ENCODE data around the gene AFAP1.

Gene AFAP1

GRCh38 chr4:7733801-7734650, 205.6 kb downstream of the AFAP1 start:
- DNase-seq, result no peak

DNA sequence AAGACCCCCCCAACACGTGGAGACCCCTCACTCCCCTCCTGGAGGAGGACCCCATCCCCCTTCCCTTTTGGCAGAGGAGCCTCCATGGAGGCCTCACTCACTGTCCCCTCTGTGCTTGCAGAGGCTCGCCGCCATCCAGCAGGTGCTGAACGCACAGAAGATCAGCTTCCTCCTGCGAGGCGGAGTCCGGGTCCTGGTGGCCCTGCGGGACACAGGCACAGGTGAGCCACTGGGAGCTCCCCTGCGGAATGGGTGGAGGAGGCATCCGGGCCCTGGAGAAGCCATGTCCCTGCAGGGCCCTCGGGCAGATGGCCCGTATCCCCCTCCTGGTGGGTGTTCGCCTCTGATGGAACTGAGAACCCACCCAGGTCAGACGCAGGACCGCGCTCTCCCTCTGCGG, 206.5 kb downstream of the AFAP1 start:
- DNase-seq, result no peak

- DNase-seq, result no peak
These were observed 207.4 kb downstream of the AFAP1 start for GRCh38 chr4:7732263-7732662.

DNA sequence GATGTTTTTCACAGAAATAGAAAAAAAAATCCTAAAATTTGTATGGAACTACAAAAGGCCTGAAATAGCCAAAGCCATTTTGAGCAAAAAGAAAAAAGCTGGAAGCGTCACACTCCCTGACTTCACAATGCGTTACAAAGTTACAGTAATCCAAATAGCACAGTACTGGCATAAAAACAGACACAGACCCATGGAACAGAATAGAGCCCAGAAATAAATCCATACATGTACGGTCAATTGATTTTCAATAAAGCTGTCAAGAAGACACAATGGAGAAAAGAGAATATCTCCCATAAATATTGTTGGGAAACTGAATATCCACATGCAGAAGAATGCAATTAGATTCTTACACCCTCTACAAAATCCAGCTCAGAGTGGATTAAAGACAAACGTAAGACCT, 208.2 kb downstream of the AFAP1 start:
- no peak for DNase-seq

- DNase-seq, result no peak
These were observed 211.9 kb downstream of the AFAP1 start for GRCh38 chr4:7727749-7728148.

DNA sequence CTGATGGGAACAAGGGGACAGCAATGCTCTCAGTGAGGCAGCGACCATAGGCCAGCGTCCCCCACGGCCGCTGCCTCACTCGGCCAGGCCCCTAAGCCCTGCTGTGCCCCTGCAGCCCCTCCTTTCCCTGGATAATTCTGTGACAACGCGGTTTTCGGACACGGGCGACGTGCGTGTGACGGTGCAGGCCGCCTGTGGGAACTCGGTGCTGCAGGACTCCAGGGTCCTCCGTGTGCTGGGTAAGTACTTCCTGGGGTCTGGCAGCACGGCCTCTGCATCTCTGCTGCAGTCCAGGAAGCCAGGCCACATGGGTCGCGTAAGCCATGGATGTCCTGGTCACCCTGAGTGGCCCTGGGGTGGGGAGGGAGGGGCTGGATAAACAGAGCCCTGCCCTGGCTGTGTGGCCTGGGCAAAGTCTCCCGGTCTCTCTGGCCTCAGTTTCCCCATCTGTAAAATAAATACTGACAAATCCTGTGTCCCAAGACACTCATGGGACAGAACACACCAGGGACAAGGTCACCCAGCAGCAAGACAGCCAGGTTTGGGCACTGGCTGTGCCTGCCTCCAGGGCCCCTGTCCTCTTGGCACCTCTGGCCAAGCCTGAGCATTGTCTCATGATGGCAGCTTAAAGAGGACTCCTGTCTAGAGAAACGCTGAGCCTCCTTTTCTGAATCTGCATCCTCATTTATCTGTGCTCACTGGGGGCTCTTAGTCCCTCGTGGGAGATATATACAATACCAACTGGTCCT, 212.8 kb downstream of the AFAP1 start:
- no peak for DNase-seq

GRCh38 chr4:7725951-7726350, 213.7 kb downstream of the AFAP1 start:
- no peak for DNase-seq

- DNase-seq, result no peak
These were observed 216.0 kb downstream of the AFAP1 start for GRCh38 chr4:7723625-7724024.

DNA sequence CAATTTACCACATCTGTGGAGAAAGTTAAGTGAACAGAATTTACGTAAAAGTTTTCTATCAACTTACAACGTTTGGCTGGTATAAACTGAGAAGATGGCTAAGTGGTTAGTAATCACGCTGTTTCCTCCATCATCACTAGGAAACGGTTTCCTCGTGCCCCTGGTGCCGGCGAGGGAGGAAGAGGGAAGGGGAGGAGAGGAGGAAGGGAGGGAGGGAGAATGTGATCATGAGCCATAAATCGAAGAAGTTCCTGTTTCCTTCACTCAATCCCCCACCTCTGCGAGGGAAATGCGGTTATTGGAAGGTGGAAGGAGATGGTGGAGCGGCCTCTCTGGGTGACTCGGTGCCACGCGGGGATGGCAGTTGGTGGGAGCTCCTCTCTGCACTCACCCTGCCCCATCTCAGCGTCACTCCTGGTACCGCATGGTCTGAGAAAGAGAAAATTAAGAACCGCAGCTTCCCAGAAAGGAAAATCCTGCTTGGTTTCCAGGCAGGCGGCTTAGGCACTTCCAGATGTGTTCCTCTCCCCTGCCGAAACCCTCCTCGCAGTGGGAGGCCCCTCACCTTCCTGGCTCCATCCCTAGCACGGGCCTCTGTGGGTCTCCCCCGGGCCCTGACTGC, 216.8 kb downstream of the AFAP1 start:
- no peak for DNase-seq

- peak; percentile 45 for DNase-seq
These were observed 217.6 kb downstream of the AFAP1 start for GRCh38 chr4:7721984-7722551.

DNA sequence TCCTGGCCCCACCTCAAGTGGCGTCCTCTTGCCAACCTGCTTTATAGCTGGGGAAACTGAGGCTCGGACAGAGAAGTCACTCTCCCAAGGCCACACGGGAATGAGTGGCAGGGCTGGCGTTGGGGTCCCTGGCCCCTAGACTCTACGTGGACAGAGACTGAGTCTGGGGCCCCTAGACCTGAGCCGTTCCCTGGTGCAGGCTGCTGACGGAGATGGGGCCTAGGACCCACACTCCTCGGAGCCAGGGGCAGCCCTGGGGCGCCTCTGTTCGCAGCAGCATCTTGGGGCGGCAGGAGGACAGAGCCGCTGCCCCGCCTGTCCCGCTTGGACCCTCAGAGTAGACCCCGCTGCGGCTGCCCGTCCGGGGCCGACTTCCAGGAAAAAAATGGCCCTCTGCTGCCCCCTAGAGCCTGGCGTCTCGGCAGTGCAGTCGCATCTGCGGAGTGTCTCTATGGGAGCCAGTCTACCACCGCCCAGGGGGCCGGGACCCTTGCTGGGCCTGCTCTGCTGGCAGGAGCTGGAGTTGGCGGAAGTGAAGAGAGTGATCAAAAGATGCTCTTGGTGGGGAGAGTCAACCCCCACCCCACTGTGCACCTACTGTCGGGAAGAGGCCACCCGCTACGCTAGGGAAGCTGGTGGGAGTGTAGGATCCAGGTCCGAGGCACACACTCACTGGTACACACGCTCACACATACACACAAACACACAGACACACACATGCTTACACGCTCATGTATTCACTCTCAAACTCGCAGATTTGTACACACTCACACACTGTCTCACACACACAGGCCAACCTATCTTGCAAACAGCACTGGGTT, 220.1 kb downstream of the AFAP1 start:
- peak; percentile 67 for DNase-seq

- no peak for DNase-seq
These were observed 221.6 kb downstream of the AFAP1 start for GRCh38 chr4:7717946-7718490.

DNA sequence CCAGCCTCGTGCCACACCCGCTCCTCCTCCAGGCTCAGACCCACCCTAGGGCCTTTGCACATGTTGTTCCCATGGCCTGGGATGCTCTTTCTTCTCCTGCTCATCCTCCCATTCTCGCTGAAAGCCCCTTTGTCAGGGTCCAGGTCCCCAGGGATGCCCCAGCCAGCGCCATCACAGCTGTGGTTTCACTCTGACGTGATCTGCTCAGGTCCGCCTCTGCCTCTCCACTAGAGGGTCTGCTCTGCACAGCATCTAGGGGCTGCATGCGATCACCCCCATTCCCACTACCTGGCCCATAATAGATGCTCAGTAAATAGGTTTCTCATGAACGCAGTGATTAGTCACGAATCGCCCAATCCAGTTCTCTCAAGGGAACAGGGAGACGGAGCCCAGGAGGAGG, 222.5 kb downstream of the AFAP1 start:
- DNase-seq, result no peak

- no peak for DNase-seq
These were observed 223.5 kb downstream of the AFAP1 start for GRCh38 chr4:7716010-7716721.

DNA sequence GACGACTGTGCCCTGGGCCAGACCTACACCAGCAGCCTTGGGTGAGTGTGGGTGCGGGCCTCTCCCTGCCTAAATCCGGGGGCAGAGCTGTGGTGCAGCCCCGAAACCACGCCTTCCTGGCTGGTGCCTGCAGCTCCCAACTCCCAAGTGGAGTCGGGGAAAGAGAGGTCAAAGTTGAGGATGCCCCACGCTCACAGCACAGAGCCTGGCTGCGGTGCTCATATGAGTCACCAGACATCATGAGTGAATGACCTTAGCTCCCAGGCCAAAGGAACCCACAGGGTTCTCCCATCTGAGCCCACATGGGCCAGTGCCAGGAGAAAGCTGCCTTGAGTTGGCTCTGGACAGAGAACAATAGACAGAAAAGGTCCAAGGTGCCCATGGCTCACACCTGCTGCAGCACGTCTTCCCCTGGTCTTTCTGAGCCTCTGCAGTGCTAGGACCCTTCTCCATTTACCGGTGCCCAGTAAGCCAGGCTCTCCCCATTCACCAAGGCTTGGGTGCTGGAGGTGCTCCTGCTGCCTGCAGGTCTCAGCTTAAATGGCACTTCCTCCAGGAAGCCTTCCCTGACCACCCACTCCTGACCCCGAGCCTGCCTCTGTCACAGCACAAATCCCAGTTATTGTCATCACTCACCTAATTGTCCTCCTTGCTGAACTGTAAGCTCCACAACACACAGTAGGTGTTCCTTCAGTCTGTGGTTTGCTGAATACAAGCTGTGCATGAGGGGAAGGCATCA, 224.2 kb downstream of the AFAP1 start:
- no peak for DNase-seq

DNA sequence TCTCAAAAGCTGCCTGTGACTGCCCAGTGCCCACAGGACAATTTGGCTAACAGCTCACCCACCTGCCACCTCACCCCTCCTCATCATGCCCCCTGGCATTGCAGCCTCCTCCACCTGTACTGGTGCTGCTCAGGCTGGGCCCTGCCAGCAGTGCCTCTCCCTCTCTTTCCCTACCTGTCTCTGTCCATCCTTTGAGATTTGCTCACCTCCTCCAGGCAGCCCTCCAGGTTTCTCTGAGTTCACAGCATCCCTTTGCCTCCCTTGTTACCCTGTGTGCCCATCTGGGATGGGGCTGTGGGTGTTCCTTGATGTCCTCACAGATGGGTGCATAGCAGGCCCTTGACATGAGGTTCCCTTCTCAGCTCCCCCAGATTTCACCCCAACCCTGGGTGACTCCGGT, 224.9 kb downstream of the AFAP1 start:
- no peak for DNase-seq

GRCh38 chr4:7714176-7714575, 225.5 kb downstream of the AFAP1 start:
- DNase-seq, result no peak

DNA sequence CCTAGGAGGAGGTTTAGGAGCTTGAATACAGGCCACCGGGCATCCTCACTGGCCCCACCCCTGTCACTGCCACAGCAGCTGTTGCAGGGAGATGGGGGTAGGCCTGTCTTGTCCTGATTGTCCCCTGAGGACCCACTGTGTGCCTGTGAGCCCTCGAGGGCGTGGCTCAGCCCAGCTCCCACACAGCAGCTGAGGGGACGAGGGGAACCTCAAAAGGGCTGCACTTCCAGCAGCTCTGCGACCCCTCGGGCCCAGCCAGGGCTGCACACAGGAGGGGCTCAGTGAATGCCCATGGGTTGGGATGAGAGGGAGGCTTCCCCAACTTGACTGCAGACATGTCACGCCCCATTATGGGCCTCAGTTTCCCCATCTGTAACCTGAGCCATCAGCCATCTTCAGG, 225.9 kb downstream of the AFAP1 start:
- no peak for DNase-seq

DNA sequence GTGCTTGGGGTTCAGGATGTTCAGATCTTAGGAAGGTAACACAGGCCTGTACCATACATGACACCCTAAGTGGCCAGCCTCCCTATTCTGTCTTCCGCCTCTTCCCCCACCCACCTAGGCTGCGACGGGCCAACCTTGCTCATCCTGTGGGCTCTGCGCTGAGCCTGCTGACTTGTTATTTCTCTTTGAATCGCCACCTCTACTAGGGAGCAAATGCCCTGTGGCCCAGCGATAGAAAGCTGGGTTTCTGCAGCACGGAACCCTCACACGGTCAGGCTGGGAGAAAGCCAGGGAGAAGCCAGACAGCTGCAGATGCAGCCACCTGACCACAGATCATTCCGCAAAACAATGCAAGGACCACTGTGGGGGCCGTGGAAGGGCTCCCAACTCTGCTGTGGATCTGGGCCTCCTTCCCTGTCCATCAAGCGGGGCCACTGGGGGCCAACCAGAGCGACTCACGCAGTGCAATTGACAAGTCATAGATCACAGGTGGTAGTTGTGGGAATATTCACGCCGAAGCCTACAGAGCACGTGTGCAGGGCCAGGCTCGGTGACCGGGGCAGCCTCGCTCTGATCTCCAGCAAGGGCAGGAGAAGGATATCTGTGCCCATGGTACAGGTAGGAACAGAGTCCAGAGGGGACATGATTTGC, 227.5 kb downstream of the AFAP1 start:
- DNase-seq, result no peak

DNA sequence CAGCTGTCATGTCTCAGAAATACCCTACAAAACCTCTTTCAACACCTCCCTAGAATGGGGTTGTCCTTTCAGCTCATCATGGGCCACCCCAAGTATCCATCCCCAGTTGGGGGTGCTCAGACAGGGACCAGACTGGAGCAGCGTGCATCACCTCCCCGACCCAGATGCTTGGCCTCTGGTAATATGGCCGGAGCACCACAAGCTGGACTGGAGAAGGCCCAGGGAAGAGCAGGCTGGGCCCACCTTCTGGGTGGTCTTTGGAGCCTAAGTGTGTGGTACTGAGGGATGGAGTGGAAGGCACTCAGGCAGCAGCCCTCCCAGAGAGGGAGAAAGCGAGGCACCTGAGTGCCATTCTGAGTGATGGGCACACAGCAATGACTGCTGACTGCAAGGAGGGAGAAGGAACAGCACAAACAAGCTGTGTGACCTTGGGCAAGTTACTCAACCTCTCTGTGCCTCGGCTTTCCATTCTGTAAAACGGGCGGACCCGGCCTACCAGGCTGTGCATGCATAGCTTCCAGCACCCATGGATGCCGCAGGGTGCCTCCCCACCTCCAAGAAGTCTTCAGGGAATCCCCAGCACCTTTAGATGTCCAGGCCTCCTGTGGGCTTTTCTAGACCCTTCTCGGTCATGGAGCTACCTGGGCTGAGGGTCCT, 228.2 kb downstream of the AFAP1 start:
- DNase-seq, result no peak
